HG03066 (cell line): ENCODE results near the gene AR.
"Not testable (repeated sequence)": the region's sequence is repeated elsewhere in the genome, so short reads cannot be mapped to it uniquely, and the experiment has no call there.

Experiments used
- ATAC-seq: cut with Tn5 transposase; IDR thresholded peaks from one replicate; pipeline ENCODE4 v1.9.1; 2021; ENCODE audit warnings: low read depth; ENCODE audit not compliant: unreplicated experiment

Gene AR

DNA sequence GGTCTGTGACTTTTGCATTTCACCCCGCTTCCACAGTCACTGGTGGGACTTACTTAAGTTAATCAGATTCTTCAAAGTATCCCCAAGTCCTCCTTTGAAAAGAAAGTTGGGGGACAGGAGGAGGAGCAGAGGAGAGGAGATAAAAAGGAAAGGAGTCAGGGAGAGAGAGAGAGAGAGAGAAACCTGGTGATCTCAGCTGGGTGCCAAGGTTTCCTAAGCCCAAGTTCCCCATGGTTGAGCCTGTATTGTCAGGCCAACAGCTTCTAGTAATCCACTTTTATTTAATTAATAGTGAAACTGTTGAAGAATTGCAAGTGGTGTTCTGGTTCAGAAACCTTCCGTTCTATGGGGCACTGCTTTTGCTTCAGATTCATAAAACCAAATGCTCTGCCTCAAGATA is 91.6 kb downstream of the AR start:
- no peak for ATAC-seq

DNA sequence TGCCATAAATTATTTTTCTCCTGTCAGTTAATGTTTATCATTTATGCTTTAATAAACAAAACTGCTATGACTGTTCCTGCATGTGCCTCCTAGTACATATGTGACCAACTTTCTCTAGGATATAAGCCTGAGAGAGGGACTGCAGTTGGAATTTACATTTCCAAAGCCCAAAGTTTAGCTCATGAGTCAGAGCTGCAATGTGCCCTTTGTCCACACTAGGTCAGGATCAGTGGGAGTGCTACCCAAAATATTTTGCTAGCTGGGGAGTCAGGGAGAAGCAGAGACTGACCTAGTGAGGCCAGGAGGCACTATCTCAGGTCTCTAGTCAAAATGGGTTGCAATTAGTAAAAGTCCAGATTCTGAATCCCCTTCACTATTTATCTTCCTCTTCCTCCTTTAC is 92.7 kb downstream of the AR start:
- no peak for ATAC-seq

DNA sequence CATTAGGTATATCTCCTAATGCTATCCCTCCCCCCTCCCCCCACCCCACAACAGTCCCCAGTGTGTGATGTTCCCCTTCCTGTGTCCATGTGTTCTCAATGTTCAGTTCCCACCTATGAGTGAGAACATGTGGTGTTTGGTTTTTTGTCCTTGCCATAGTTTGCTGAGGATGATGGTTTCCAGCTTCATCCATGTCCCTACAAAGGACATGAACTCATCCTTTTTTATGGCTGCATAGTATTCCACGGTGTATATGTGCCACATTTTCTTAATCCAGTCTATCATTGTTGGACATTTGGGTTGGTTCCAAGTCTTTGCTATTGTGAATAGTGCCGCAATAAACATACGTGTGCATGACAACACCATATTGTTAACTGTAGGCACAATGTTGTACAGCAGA is 93.5 kb downstream of the AR start:
- not testable (repeated sequence) for ATAC-seq

DNA sequence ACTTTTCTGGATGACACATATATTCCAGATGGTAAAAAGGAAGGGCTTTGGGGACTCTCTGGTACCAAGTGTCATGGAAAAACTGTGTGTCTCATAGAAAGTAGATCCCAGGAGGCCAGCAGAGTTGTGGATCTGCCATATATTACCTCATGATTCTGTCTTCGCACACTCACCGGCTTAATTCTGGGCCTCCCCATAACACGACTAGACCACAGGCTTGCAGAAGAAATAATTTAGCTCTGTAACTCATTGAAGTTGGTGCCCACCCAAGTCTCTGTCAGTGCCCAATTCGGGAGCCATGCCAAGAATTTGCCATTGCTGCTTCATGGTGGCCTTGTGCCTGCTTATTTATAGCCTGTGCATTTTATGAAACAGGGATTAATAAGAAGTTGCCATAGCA is 104.5 kb downstream of the AR start:
- ATAC-seq = no peak

- ATAC-seq = peak; percentile 58
These were observed 107.8 kb downstream of the AR start for GRCh38 chrX:67651437-67652142.

DNA sequence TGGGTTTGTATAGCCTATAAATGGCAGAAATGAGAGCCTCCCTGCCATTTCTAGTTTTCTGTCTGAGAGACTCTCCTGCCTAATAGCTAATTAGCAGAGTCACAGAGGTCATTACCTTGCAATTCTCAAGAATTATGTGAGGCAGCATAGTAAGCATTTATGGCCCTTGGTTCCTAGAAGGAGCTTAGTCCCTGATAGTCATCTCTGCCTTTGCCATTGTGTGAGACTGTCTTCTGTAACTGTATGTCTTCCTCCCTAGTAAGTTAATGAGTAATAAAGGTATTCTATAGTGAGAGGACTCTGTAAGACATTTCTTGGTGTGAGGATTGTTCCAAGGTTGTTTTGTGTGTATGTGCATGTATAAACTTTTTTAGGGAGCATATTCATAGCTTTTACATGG is 108.7 kb downstream of the AR start:
- ATAC-seq = no peak

DNA sequence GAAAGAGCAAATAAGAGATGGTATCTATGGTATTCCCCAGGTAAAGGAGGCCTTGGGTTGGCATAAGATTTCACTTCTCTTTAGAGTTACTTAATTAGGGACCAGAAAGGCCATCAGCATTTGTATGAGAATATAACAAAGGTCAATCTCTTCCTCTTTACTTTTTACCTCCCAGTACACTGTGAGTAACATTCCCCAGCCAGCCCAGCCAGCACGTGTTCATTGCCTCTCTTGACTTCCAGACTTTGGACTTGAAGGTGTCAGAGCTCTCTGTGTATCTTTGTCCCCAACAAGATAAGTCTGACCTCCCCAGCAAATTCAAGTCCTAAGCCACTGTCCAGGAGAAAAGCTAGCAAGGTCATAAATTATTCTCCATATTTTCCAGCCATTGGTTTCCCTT is 110.5 kb downstream of the AR start:
- no peak for ATAC-seq

GRCh38 chrX:67665583-67665982 is 121.8 kb downstream of the AR start:
- no peak for ATAC-seq

DNA sequence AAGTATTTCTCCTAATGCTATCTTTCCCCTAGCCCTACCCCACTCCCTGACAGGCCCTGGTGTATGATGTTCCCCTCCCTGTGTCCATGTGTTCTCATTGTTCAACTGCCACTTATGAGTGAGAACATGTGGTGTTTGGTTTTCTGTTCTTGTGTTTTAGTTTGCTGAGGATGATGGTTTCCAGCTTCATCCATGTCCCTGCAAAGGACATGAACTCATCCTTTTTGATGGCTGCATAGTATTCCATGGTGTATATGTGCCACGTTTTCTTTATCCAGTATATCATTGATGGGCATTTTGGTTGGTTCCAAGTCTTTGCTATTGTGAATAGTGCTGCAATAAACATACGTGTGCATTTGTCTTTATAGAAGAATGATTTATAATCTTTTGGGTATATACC is 126.9 kb downstream of the AR start:
- not testable (repeated sequence) for ATAC-seq

DNA sequence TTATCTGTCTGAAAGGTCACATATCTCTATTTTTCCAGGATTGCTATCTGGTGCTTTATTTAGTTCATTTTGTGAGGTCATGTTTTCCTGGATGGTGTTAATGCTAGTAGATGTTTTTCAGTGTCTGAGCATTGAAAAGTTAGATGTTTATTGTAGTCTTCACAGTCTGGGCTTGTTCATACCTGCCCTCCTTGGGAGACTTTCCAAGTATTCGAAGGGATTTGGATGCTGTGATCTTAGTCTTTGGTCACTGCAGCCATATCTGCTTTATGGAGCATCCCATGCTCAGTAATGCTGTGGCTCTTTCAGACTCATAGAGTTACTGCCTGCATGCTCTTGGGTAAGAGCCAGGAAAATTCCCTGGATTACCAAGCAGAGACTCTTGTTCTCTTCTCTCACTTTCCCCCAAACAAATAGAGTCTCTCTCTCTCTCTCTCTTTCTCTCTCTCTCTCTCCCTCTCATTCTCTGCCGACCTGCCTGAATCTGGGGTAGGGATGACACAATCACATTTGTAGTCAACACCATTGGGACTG is 130.0 kb downstream of the AR start:
- ATAC-seq = no peak

GRCh38 chrX:67674741-67675140 is 130.9 kb downstream of the AR start:
- ATAC-seq = no peak

DNA sequence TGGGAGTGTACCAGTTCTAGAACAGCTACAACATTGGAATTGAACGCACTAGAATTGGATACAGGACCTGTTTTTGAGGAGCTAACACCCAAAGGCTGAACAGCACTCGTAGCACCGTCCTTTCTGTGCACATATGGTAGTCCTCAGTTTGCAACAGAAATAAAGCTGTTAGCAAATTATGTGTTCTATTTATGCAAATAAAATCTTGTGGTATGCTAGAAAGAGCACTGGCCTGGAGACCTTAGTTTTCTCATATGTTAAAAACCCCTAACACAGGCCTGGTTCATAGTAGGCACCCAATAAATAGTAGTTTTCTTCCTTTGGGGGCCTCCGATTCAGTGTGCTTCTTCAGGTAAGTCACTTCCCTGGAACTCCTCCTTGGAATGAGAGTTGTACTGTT is 140.3 kb downstream of the AR start:
- ATAC-seq = no peak

- no peak for ATAC-seq
These were observed 148.4 kb downstream of the AR start for GRCh38 chrX:67692246-67692645.

DNA sequence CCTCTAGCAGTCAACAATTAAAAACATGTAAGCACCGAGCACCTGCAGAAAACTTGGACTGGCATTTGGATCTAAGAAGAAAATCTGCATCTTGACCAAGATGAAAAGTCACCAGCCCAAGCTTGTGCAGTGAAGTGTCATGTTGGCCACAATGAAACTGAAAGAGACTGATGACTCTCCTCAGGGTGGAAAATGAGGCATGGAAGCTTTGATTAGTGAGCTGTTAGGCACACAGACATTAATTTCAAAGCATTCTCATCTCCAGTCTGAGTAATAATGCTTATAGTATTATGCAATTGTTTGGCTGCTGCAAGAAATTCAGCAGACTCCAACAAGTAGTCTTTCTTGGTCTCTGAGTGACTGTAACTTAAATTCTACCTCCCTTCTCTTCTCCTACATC is 150.1 kb downstream of the AR start:
- no peak for ATAC-seq

- ATAC-seq = no peak
These were observed 153.6 kb downstream of the AR start for GRCh38 chrX:67697452-67697851.

DNA sequence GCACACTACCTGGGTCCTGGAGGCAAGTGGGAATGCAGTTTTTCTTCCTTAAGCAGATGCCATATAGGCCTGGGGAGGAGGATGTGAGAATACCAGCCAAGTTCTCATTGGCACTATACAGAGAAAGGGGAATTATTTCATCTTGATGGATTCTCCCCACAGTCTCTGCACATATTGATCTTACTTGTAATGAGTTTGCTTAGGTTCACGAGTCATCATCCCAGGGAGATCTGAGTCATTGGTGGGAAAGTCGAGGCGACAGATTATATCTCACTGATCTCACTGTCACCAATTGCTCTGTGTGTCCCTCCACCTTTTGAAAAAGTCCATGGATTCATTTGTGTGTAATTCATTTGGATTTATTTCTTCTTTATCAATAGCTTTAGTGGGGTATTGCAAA is 156.8 kb downstream of the AR start:
- no peak for ATAC-seq

DNA sequence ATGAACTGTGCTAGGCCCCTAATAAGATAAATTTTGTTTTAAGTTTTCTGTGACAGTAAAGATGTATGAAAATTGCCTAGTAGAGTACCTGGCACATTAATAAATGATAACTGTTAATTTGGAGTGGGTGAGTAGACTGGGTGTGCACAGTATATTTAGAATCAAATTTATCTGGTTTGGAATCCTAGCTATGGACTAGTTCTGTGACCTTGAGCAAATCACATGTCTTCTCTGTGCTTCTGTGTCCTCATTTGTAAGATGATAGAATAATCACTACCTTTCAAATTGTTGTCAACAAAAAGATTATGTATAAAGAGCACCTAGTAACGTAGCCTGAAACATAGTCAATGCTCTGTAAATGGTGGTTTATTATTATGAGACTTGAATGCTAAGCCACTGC is 170.2 kb downstream of the AR start:
- no peak for ATAC-seq

GRCh38 chrX:67717571-67717970 is 173.8 kb downstream of the AR start:
- no peak for ATAC-seq

DNA sequence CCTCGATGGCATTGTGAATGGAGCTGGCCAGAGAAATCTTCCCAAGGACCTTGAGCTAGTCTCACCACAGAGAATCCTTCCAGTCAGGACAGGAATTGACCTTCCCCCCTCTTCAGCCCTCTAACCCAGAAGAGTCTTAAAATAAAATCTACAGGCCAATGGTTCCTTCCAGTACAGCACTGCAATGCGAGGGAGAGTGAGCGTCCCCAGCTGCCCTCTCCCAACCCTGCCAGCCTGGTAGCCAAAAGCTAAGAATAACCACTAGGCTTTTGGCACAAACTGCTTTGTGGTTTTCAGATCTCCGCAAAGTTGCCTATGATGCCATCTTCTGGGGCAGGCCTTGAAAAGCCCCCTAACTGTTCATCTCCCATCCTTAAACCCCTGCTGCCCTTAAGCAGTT is 175.1 kb downstream of the AR start:
- no peak for ATAC-seq

GRCh38 chrX:67720344-67720743 is 176.5 kb downstream of the AR start:
- no peak for ATAC-seq

DNA sequence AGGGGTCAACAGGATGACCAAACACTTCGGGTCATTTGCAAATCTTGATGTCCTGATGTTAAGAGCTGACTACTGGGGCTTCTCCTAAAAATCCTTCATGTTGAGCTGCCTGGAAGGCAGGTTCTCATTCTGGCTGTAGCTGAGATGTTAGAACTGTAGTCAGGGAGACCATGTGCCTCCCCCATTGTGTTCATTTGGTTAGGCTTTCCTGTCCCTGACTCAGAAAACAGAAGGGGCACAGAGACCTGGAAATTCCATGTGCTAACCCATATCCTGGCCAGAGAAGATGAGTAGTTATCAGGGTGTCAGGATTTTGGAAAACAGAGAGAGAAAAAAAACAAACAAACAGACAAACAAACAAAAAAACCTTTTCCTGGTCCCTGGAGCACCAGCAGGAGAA is 177.5 kb downstream of the AR start:
- ATAC-seq = no peak

- ATAC-seq = no peak
These were observed 179.9 kb downstream of the AR start for GRCh38 chrX:67723580-67724351.
